Pons (tissue), 1 donor: ENCODE results near the gene CMIP.
A peak's percentile ranks its signal among the peaks of the same experiment; 100 is the strongest.

Experiments used
- DNase-seq: peaks from one replicate; pipeline ENCODE4 v3.0.0-alpha.2; 2016; ENCODE audit warnings: low spot score

Gene CMIP

DNA sequence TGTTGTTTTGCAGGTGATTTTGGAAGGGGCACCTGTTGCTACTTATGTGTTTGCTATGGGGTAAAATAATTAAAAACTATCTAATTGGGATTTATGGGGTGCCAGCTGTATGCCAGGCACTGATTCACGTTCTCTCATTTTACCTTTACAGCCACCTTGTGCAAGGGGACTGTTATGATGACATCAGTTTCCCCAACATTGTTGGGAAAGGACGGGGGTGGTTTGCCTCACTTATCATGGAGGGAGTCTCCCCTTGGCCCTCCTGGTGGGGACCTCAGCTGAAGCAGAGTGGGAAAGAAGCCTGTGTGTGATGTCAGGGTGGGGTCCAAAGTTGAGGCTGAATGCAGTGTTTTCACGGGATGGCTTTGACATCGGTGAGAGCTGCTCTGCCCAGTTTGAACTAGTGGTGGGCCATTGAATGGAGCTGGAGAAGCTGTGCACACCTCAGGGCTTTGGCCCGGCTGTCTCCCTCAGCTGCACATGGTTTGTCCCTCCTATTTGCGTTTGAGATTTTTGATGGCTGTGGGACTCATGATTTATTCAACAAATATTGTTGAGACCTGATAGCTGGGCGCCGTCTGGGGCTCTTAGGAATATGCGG lies 36.1 kb downstream of the CMIP start:
- no peak for DNase-seq

DNA sequence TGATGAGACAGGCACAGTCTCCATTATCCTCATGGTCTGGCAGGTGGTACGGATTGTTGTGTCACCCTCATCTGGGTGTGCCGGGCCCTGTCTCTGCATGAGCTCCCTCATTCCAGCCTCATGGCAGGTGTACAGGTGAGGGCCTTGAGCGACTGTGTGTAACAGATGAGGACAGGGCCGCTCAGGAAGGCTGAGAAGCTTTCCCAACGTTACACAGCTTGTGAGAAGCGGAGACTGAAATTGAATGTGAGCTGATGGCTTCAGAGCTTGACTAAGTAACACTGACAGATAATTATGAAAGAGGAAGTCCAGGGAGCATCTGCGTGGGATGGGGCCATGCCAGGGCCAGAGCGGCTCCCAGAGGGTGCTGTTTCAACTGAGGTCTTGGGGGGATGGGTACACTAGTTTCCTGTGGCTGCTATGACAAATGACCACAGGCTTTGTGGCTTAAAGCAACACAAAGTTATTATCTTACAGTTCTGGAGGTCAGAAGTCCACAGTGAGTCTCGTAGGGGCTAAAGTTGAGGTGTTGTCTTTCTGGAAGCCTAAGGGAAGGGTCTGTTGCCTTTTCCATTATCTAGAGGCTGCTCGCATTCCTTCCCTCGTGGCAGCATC lies 36.7 kb downstream of the CMIP start:
- peak; percentile 82 for DNase-seq

DNA sequence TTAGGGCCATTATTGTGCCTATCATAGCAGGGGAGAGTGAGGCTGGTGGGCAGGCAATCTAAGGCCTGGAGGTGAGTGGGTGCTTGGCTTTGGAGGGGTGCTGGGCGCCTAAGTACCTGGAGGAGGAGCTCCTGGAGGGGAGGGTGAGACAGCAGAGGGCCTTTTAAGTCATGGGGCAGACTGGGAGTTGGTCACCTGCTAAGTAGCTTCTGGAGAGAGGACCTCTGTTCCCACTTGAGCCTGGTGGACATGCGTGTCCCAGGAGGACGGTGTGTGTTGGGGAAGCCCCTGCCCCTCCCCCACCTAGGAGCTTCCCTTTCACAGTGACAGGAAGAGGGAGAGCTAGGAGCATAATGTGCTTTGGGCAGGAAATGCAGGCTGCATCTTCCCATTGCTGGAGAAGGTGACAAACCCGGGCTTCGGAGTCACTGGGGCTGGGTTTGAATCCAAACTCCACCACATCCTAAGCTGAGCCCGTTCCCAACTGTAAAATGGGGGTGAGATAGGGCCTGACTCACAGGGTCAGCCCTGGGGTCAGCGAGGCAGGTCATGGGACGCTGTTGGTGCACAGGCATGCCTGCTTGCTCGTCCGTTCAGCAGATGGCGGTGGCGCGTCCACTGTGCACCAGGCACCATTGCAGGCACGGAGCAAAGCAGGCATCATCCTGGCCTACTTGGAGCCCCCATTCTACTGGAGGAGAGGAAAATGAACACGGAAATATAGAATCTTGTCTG lies 37.9 kb downstream of the CMIP start:
- no peak for DNase-seq

DNA sequence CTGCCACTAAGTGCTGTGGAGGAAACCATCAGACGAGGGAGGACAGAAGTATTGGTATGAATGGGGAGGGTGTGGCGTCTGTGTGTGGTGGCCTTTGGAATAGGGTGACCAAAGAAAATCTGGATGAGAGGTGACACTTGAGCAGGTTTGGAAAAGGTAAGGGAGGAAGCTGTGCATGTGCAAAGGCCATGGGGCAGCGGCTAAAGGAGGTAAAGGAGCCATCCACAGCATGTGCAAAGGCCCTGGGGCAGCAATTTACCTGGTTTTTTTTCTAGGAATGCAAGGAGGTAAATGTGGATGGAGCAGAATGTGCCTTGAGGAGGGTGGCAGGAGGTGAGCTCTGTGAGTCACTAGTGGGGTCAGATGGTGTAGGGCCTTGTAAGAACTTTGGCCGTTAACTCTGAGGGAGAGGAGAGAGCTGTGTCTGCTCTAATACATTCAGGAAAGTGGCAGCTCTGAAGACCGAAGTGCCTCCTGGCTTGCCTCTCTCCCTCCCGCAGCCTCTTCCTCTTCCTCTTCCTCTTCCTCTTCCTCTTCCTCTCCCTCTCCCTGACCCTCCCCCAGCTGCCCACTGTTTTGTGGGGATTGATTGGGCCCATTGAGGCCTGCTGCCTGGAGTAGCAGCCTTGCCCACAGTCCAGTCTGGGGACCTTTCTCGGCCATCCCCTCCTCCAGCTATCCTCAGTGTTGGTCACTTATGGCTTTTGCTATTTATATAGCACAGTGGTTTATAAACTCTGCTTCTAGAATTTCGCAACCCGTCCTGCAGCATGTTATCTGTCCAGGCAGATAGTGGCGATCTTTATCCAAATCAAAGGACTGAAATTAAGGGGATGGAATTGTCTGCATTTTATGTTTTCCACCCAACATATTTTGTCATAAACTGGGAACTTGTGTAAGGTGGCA lies 38.7 kb downstream of the CMIP start:
- no peak for DNase-seq

DNA sequence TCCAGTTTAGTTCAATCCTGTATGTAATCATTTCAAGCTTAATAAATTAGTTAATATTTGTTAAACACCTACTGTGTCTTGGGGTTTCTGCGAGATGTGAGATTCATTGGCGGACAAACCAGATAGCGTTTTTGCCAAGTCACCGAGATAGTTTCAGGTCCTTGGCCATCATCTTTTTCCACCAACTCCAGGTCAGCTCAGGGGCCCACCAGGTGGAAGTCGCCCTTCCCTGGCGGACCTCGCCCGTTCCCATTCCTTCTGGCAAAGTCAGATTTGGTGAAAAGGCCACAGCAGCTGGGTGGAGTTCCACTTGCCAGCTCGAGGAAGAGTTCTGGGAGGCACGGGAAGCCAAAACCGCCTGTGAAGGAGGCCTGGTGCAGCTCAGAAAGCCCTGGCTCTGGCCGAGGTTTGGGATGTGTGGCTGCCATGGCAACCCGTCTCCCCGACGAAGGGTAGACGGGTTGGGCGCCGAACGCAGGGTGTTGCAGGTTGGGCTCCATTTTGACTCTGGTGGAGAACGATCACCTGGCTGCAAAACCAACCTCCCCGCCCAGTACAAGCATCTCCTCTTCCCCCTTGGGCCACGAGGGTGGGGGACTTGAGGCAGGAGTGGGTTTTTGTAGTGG lies 39.5 kb downstream of the CMIP start:
- DNase-seq, result no peak

DNA sequence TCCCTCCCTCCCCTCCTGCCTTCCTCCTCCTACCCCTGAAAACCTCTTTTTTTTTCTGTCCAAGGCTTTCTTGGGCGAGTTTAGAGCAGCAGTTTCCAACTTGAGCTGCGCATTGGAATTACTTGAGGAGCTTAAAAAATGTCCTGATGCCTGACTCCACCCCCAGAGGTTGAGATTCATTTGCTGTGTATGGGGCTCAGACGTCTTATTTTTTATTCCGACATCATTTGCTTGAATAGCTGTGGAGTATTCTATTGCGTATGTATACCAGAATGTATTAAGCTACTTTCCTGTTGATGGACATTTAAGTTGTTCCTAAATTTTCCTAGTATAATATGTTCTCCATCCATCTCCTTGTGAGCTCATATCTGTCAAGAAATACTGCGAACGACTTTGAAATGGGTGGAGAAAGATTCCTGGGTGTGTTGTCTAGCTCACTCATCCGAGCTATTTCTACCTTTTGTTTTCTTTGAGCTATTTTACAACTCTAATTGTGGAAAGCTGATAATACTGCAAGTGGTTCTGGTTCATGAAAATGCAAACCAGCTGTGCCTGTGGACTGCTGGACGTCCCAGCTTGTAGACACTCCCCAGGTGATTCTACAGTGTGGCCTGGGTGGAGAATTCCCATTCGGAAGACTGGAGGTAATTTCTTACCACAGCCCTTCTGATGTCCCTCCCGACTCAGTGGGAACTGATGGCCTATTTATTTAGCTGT lies 40.5 kb downstream of the CMIP start:
- no peak for DNase-seq

DNA sequence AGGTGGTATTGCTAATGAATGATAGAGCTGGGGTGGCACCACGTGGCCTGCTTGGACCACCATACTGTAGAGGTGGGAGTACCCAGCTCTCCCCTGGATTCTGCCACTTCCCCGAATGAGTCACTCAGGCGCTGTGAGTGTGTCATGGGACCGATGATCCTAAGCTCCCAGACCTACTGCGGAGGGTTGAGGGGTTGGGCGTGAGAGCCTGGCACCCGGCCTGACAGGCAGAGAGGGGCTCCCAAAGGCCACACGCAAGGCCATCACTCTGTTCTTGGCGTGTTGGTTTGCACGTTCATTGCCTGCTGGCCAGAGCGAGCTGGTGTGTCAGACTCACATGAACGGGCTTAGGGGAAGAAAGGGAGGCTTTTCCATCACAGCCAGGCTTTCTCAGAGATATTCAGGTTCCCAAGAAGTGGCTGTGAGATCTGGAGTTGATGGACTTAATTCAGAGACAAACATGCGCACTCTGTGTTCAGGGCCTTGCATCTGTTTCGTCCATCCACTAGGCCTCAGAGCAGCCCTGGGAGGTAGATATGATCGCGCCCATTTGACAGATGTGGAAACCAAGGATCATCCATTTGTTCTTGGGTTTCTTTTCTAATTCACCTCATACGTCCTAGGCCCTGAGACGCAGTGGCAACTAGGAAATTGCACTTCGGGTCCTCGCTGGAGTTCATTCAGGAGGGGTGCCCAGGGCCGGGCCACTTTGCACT lies 41.4 kb downstream of the CMIP start:
- DNase-seq, result no peak

DNA sequence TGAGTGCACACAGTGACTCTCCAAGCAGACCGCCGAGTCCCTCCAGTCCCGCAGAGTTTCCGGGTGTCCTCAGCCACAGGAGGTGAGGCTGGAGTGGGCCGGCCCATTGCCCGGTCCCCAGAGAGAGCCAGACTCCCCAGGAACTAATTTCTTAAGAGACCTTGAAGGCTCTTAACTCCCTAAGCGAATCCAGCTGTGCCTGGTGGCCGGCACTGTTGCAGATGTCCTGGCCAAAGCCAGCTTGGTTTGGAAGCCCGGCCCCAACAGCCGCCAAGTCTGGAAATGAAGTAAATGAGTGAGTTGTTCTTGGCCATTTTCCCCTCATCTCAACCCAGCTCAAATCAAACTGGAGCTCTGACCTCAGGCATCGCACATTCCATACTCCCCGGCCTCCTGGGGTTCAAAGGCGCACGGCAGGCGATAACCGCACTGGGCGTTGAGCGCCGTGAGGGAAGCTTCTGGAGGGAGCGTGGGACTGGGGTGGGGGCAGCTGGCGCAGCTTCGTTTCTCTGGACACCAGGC lies 42.0 kb downstream of the CMIP start:
- DNase-seq, result no peak

DNA sequence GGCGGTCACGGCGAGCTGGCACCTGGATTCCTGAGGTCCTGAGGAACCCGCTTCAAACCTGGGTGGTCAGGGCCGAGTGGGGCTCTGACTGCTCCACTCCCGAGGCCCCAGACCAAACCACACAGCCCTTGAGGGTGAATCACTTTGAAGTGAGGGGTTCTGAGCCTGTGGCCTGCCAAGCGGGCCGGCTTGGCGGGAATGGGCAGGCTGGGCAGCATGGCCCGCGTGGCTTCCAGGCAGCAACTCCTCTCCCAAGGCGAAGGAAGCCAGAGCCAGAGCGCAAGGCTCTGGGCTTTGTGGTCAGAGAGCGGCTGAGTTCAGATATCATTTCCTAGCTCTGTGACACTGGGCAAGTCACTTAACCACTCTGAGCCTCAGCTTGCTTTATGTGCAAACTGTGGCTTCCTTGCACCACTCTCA lies 42.7 kb downstream of the CMIP start:
- no peak for DNase-seq

DNA sequence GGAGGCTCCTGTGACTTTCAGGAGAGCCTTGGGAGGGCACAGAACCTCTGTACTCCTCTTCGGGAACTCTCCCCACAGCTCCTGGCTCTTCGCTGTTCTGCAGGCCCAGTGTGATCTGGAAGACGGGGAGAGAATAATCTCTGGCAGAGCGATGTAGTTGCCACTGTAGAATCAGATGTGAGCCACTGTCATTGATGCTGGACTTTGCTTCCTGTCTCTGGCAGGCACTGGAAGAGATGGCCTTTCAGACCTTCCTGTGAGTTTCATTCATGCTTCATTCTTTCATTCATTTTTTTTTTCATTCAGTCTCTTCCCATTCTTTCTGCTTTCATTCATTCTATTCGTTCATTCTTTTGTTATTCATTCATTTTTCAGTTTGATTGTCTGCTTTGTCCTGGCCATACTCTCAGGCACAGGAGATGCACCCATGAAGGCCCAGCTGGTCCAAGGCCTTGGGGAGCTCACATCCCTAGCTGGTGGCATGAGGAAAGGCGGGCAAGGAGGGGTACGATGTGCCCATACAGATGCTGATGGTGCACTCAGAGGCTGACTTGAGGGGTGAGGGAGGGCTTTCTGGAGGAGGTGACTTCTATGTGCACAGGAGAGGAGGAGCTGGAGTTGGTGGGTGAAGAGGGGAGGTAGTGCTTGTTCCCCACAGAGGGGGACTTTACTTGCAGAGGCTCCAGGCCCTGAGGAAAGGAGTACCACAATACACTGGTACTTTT lies 44.2 kb downstream of the CMIP start:
- DNase-seq, result no peak

DNA sequence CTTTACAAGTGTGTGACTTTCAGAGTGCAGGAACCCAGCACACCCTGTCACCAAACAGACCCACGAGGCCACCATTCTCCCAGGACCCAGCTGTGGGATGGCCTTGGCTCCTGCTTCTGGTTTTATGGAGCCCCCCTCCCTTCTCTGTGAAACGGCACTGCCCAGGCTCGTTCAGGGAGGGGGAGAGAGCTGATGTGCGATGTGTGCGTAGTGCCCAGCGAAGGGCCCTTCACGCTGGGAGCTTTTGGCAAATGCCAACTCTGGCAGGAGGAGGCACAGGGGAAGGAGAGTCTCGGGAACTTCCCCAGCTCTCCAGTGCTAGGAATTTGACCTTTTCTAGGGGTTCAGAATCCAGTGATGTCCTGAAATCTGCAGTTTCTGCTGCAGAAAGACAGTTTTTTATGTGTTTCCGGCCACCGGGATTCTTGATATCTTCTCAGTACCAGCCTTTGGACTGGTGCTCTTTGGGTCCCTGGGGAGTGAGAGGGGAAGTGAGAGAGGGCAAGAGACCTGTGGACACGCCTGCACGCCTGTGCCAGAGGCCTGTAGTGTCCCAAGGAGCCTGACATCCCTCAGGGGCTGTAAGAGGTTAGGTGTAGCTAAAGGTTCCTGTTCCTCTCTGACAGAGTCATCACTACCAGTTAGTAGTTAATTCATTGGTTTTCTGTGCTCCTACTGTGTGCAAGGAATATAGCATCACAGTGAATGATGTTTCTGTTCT lies 45.1 kb downstream of the CMIP start:
- no peak for DNase-seq

DNA sequence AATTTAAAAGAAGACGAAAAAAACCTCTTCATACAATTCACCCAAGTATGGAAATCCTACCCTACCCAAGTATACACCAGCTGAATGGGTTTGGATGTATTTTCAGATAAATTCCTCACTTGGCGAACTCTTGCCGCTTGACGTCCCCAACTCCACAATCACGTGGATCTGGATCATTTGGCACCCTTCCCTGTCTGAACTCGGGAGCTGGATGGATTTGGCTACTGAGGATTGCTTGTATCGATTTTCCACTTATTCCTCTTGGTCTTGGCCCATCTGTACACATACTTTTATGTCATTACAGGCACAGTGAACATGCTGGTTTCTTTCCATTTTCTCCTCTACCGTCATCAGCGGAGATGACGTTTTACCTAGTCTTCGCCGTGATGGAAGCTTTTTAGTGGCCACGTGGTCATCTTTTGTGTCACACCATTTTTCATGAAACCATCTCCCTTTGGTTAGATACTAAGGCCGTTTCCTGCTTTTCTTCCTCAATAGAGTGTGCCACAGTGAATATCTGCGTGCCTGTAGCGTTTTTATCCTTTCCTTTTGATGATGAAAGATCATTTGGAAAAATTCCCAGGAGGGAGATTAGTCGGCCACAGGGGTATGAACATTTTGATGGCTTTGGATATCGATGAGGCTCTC lies 47.1 kb downstream of the CMIP start:
- no peak for DNase-seq

DNA sequence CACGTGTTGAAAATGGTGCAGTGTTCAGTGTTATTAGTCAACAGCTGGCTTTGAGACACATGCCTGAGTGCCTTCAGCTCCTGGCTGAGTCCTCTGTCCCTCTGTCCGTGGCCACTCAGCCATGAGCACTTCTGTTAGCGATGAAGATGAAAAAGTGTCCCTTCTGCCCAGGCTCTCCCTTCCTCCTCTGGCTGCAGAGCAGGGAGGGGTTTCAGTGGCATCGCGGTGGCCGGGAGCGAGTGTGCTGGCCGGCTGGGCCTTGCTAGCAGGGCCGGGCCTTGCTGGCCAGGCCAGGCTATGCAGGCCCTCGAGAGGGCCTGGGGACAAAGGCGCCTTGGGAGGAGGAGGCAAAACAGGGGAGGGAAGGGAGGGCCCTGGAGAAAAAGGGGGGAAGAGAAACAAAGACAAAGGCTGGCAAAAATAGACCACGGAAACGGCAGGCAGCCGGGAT lies 47.7 kb downstream of the CMIP start:
- DNase-seq, result no peak

DNA sequence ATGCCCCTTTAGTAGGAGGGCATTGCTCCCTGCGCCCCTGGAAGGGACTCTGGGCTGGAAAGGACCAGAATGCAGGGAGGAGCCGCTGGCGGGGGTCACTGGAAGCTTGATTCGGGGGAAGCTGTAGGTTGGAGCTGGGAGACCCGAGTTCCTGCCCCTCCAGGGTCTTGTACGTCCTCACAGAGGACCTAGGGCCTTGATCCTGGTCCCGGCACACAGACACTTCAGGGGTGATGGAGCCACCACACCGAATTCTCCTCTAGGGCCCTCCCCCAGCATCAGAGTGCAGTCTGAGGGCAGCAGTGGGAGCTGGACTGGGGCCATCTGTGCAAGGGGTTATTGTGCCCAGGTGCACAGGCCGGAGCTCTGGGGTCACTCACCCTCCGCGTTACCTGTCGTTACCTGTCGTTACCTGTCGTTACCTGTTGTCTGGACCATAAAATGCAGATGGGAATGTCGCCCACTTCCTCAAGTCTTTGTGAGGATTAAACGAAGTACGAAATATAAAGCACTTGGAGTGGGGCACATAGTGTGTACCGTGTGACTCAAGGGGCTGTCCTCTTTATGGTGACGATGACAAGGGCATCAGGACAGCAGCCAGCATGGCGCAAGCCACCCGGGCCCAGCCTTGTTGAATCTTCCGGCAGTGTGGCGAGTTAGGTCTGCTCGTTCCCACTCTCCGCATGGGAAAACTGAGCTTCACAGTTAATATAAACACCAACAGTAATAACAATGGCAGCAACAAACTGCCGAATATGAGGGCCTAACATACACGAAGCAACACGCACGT lies 48.6 kb downstream of the CMIP start:
- no peak for DNase-seq

DNA sequence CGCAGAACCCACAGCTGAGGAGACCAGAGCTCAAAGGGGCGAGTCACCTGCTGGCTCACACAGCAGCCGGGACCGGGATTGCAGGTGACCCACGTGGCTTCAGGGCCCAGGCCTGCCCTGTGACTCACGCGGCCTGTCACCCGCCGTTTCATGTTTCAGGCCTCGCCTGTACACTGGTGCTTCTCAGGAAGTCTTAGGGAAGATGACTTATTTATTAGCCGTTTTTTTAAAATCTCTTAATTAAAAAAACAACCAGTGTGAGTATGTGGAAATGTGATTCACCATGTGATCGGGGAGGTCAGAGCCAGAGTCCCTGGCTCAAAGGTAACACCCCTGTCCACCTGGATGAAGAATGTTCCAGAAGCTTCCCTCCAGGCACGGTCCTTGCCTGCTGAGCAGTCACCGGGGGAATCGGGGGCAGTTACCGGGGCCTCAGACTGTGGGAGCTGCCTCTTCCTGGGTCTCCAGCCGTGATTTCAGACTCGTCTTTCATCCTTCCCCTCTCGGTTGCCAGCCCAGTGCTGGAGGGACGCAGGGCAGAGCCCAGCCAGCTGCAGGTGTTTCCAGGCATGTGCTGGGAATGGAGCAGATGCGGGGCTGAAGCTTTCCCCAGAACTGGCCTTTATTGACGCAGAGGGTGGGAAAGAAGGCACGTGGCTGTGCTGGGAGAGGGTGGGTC lies 49.3 kb downstream of the CMIP start:
- no peak for DNase-seq

DNA sequence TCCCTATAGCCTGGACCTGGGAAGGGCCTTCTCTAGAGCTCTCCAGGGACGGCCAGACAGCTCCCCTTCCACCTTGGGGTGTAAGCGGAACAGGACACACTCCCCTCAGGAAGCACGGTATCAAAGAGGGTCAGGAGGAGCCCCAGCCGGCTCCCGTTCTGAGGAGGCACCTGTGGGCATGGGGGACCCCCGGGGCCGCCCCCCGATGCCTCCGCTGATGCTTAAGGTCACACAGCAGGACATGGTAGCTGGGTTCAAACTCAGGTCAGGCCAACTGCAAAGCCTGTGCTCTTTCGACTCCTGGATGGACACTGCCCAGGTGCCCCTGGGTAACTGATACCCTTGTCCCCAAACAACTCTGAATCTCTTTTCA lies 49.8 kb downstream of the CMIP start:
- DNase-seq, result no peak

DNA sequence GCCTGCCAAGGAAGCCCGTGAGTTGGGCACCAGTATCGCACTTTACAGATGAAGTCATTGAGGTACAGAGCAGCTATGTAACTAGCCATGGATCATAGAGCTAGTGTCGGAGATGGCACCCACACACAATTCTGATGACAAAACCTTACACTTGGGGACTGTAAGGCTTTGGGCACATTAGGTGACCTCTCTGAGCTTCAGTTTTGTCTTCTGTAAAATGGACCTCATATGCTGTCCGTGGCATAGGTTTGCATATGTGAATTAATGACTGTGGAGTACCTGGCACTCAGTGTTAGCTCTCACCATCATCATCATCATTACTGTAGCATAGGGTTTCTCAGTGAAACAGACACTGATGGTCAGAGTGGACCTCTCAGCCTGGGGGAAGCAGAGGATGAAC lies 50.3 kb downstream of the CMIP start:
- no peak for DNase-seq
